DND-41 (cell line): Measurements from ENCODE around the gene VWA8.

ENCODE experiments used
- EZH2 ChIP-seq: IDR thresholded peaks from 3 replicates; pipeline ENCODE4 v1.6.1; 2012; ENCODE audit warnings: borderline replicate concordance, low read depth, mild to moderate bottlenecking, moderate library complexity, low read length, inconsistent platforms; ENCODE audit not compliant: severe bottlenecking
- TF ChIP-seq, protein P1 (sequence below): IDR thresholded peaks from 2 replicates; pipeline ENCODE4 v1.5.1; 2012; ENCODE audit warnings: borderline replicate concordance, low read length, moderate library complexity, mild to moderate bottlenecking; ENCODE audit not compliant: poor library complexity, severe bottlenecking; ENCODE audit errors: extremely low read depth

DNA sequence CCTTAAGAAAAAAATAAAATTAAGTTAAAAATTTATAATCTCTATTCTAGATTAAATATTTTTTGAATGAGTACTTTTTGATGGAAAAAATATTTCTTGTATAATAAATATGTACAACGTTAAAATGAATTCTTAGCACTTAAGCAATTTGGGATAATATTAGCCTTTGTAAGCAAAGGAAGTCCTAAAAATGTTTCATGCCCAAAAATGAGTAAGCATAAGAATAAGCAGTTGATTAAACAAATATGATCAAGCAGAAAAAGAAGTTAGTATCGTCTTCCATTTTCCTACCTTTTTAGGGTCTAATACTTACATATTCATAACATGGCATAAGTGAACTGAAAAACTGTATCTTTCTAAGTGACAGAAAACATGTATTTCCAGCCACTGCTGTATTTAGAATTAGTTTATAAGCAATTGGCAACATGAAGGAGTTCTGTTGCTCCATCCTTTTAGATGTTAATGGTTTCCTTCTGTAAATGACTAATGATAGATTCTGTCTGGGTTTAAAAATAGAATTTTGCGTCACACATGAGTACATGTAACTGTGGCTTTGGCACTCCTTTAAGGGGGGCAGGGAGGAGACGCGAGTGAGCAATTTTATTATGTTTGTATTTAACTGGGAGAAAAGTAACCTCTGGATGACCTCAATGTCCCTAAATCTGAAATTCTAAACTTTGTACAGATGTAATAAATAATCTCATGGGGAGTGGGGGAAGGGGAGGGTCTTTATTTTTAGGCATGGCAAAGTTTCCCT, 266.2 kb downstream of the VWA8 start:
- no peak for TF ChIP-seq EZH2
- TF ChIP-seq, protein P1, sequence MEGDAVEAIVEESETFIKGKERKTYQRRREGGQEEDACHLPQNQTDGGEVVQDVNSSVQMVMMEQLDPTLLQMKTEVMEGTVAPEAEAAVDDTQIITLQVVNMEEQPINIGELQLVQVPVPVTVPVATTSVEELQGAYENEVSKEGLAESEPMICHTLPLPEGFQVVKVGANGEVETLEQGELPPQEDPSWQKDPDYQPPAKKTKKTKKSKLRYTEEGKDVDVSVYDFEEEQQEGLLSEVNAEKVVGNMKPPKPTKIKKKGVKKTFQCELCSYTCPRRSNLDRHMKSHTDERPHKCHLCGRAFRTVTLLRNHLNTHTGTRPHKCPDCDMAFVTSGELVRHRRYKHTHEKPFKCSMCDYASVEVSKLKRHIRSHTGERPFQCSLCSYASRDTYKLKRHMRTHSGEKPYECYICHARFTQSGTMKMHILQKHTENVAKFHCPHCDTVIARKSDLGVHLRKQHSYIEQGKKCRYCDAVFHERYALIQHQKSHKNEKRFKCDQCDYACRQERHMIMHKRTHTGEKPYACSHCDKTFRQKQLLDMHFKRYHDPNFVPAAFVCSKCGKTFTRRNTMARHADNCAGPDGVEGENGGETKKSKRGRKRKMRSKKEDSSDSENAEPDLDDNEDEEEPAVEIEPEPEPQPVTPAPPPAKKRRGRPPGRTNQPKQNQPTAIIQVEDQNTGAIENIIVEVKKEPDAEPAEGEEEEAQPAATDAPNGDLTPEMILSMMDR = no peak
